Measurements from ENCODE around the gene OR2F1.

OR2F1 gene

GRCh38 chr7:143913945-143914615 is 40.6 kb upstream of the OR2F1 start:
- no peak for DNase-seq (ENCODE audit: low read depth)
- no peak for TF ChIP-seq CTCF (IDR thresholded peaks at IDR 0.05; ENCODE audit: control insufficient read depth, extremely low read depth, insufficient read depth)
- no peak overlapping the region for H3K4me3 ChIP-seq (ENCODE audit: low read depth, low read length)

GRCh38 chr7:143914938-143915652 is 39.5 kb upstream of the OR2F1 start:
- no peak overlapping the region for H3K4me3 ChIP-seq (ENCODE audit: low read depth, low read length)
- DNase-seq (ENCODE audit: low read depth) = no peak
- TF ChIP-seq CTCF (IDR thresholded peaks at IDR 0.05; ENCODE audit: control insufficient read depth, extremely low read depth, insufficient read depth) = no peak

GRCh38 chr7:143924851-143925250 is 29.8 kb upstream of the OR2F1 start:
- no peak for TF ChIP-seq CTCF (IDR thresholded peaks at IDR 0.05; ENCODE audit: control insufficient read depth, extremely low read depth, insufficient read depth)

GRCh38 chr7:143929224-143929920 is 25.3 kb upstream of the OR2F1 start:
- no peak overlapping the region for H3K4me3 ChIP-seq (ENCODE audit: low read depth, low read length)
- DNase-seq (ENCODE audit: low read depth) = no peak
- TF ChIP-seq CTCF (IDR thresholded peaks at IDR 0.05; ENCODE audit: control insufficient read depth, extremely low read depth, insufficient read depth) = no peak

More at GRCh38 chr7:143924851-143925250, 29.8 kb upstream of the OR2F1 start:
- H3K4me3 ChIP-seq (ENCODE audit: low read depth, low read length) = no peak overlapping the region
- no peak for DNase-seq (ENCODE audit: low read depth)

- TF ChIP-seq CTCF (IDR thresholded peaks at IDR 0.05; ENCODE audit: control insufficient read depth, extremely low read depth, insufficient read depth) = no peak
- no peak for DNase-seq (ENCODE audit: low read depth)
- H3K4me3 ChIP-seq (ENCODE audit: low read depth, low read length) = no peak overlapping the region
Measured at GRCh38 chr7:143931739-143932138, 22.9 kb upstream of the OR2F1 start.

GRCh38 chr7:143934526-143935325 is 19.9 kb upstream of the OR2F1 start, which contains the start of gene OR2F2:
TSS of gene OR2F2 (plus strand) at chr7:143935233. CDS start at chr7:143935233, 0 bp downstream.
- no peak for DNase-seq (ENCODE audit: low read depth)
- H3K4me3 ChIP-seq (ENCODE audit: low read depth, low read length) = no peak within 1 kb of the TSS
- no peak for TF ChIP-seq CTCF (IDR thresholded peaks at IDR 0.05; ENCODE audit: control insufficient read depth, extremely low read depth, insufficient read depth)
